Endothelial cell of umbilical vein (primary cell): ENCODE results near the gene RPS21. TPM values are rescaled to one million over a fixed set of nuclear protein-coding genes. Genes with fewer than 3 reads are reported as not detected.

Source experiments
- BruUV-seq: library from RNA; stranded (reverse); fragments of 400-500 nt; replicated peaks from 2 replicates; lab custom pipeline; 2021; lab: Mats Ljungman, UMichigan
- CTCF ChIA-PET: fragments of 300-600, 350-600 bp; sonication (Branson Sonifier 250); formaldehyde crosslinking; loops from one replicate; lab custom pipeline; 2021; ENCODE audit warnings: antibody characterized with exemption, inconsistent platforms; lab: Charles Lee
- POLR2A ChIA-PET: fragments of 300-600, 350-600 bp; sonication (Branson Sonifier 250); formaldehyde crosslinking; loops from one replicate; lab custom pipeline; 2021; ENCODE audit warnings: antibody characterized with exemption, inconsistent platforms; lab: Charles Lee
- DNase-seq: peaks from one replicate; pipeline ENCODE4 v3.0.0-alpha.2; 2011; ENCODE audit warnings: low read depth, low spot score
- FAIRE-seq: peaks from 2 replicates; lab custom pipeline; 2011; peaks lifted over from hg19 to GRCh38; lab: Jason Lieb, UNC
- H2AFZ ChIP-seq: 2 replicates; pipeline ENCODE4 v1.6.0; 2012; ENCODE audit warnings: low read depth, low read length, control low read depth, inconsistent platforms
- H3K27ac ChIP-seq: 2 replicates; pipeline ENCODE4 v1.5.1; 2011; ENCODE audit warnings: low read depth, mild to moderate bottlenecking, control low read depth, low read length, moderate library complexity; ENCODE audit not compliant: insufficient read depth
- H3K27me3 ChIP-seq, 2 experiments: 2 replicates each; pipeline versions ENCODE4 v1.6.0 to v1.6.1; 2011; ENCODE audit warnings: low read length in 2 of 2, mixed read lengths in 1 of 2; ENCODE audit not compliant: control insufficient read depth in 2 of 2, insufficient read depth in 2 of 2
- H3K36me3 ChIP-seq, 2 experiments: 2 replicates in 1 of 2; 3 replicates in 1 of 2; pipeline ENCODE4 v1.5.1; 2011; ENCODE audit warnings: low read length in 2 of 2, mild to moderate bottlenecking in 1 of 2, moderate library complexity in 1 of 2; ENCODE audit not compliant: control insufficient read depth in 2 of 2, insufficient read depth in 2 of 2; ENCODE audit errors: extremely low read depth in 1 of 2
- H3K4me1 ChIP-seq: 3 replicates; pipeline ENCODE4 v1.5.1; 2011; ENCODE audit warnings: mild to moderate bottlenecking, low read length; ENCODE audit not compliant: control insufficient read depth, insufficient read depth; ENCODE audit errors: extremely low read depth
- H3K4me2 ChIP-seq: 2 replicates; pipeline ENCODE4 v1.6.1; 2011; ENCODE audit warnings: low read length, control low read depth, mixed read lengths; ENCODE audit not compliant: insufficient read depth
- H3K4me3 ChIP-seq, 3 experiments: fragments of 200-600 bp in 1 of 3; sonication (generic), shearing (Covaris generic) in 1 of 3; replicated peaks in 1 of 3; 2 replicates each; pipeline ENCODE4 v1.5.1; 2011 to 2016; ENCODE audit warnings: control low read depth in 3 of 3, low read length in 3 of 3, mild to moderate bottlenecking in 2 of 3, inconsistent platforms in 1 of 3, low read depth in 1 of 3, moderate library complexity in 1 of 3; ENCODE audit not compliant: insufficient read depth in 1 of 3
- H3K79me2 ChIP-seq: 2 replicates; pipeline ENCODE4 v1.6.0; 2012; ENCODE audit warnings: low read length, inconsistent platforms; ENCODE audit not compliant: control insufficient read depth, insufficient read depth
- H3K9ac ChIP-seq: replicated peaks from 2 replicates; pipeline ENCODE3; 2011; ENCODE audit warnings: low read length, control low read depth; ENCODE audit not compliant: insufficient read depth; ENCODE audit errors: extremely low read depth
- H3K9me1 ChIP-seq: replicated peaks from 3 replicates; pipeline ENCODE4 v1.6.0; 2011; ENCODE audit warnings: mild to moderate bottlenecking, low read length; ENCODE audit not compliant: control insufficient read depth, insufficient read depth; ENCODE audit errors: extremely low read depth
- H3K9me3 ChIP-seq: replicated peaks from 2 replicates; pipeline ENCODE4 v1.5.1; 2012; ENCODE audit warnings: low read length, inconsistent platforms; ENCODE audit not compliant: control insufficient read depth, insufficient read depth
- H4K20me1 ChIP-seq: replicated peaks from 2 replicates; pipeline ENCODE3; 2011; ENCODE audit warnings: mild to moderate bottlenecking, low read length; ENCODE audit not compliant: control insufficient read depth, insufficient read depth; ENCODE audit errors: extremely low read depth
- EZH2 ChIP-seq: IDR thresholded peaks from 2 replicates; pipeline ENCODE4 v1.6.1; 2012; ENCODE audit warnings: borderline replicate concordance, low read depth, mild to moderate bottlenecking, moderate library complexity, low read length, inconsistent platforms; ENCODE audit not compliant: severe bottlenecking
- FOS ChIP-seq: IDR thresholded peaks from 2 replicates; pipeline ENCODE4 v1.6.1; 2011; ENCODE audit warnings: mild to moderate bottlenecking, low read length, moderate library complexity, borderline replicate concordance; ENCODE audit not compliant: insufficient read depth
- GATA2 ChIP-seq: IDR thresholded peaks from 2 replicates; pipeline ENCODE4 v1.7.0; 2011; ENCODE audit warnings: low read depth, mild to moderate bottlenecking, moderate library complexity, mixed read lengths, low read length; ENCODE audit not compliant: insufficient read length, insufficient read depth
- JUN ChIP-seq: IDR thresholded peaks from 2 replicates; pipeline ENCODE4 v1.6.1; 2011; ENCODE audit warnings: borderline replicate concordance, low read depth; ENCODE audit not compliant: insufficient read length, insufficient read depth
- MYC ChIP-seq: IDR thresholded peaks from one replicate; pipeline ENCODE4 v1.6.1; 2011; ENCODE audit warnings: mild to moderate bottlenecking, low read depth, low read length
- POLR2A ChIP-seq: IDR thresholded peaks from 2 replicates; pipeline ENCODE4 v1.6.1; 2012; ENCODE audit warnings: low read depth, mild to moderate bottlenecking, control low read depth, low read length
- POLR2AphosphoS5 ChIP-seq: IDR thresholded peaks from 2 replicates; pipeline ENCODE4 v1.6.1; 2012; ENCODE audit warnings: low read depth, mild to moderate bottlenecking, control low read depth, low read length, moderate library complexity; ENCODE audit not compliant: insufficient read depth
- dilution Hi-C: fragments of 300-500 bp; cut with MboI; formaldehyde crosslinking; loops from one replicate; pipeline ENCODE4 v1.15.0; 2019; ENCODE audit warnings: low sequenced_read_pairs; ENCODE audit not compliant: extremely low pct_ligation_motif_present
- intact Hi-C: fragments of 100-400 bp; cut with micrococcal nuclease; formaldehyde crosslinking; loops from one replicate; pipeline ENCODE4 v1.10.0; 2022
- polyA plus RNA-seq, 4 experiments: library from polyadenylated mRNA; depleted of rRNA in 3 of 4; stranded (reverse) in 3 of 4; unstranded in 1 of 4; fragments of >200 nt; gene quantifications; 2 replicates each; pipeline versions ENCODE4 v1.2.1 to v1.2.3, GENCODE V29; 2011 to 2012; ENCODE audit warnings: missing spikeins in 1 of 4
- total RNA-seq: library from RNA; stranded (reverse); gene quantifications from 2 replicates; pipeline ENCODE4 v1.2.3, GENCODE V29; 2021
- TF ChIP-seq, protein P1 (sequence below): IDR thresholded peaks from 2 replicates; pipeline ENCODE4 v1.6.1; 2011; ENCODE audit not compliant: insufficient read depth, insufficient read length
- TF ChIP-seq, protein P2 (sequence below), 2 donors: IDR thresholded peaks; 1 replicate in 1 of 2; 2 replicates in 1 of 2; pipeline ENCODE4 v1.5.1; 2011; ENCODE audit warnings: low read length in 2 of 2, mild to moderate bottlenecking in 2 of 2, moderate library complexity in 2 of 2, control low read depth in 1 of 2, inconsistent platforms in 1 of 2, low read depth in 1 of 2; ENCODE audit not compliant: insufficient read depth in 1 of 2; ENCODE audit errors: extremely low read depth in 1 of 2

The RPS21 gene
- total and polyA plus RNA-seq, 2 donors (not counting 3 experiments of a cell fraction or from before 2014, with no cell fraction given), result 1,644 to 7,710 TPM

DNA sequence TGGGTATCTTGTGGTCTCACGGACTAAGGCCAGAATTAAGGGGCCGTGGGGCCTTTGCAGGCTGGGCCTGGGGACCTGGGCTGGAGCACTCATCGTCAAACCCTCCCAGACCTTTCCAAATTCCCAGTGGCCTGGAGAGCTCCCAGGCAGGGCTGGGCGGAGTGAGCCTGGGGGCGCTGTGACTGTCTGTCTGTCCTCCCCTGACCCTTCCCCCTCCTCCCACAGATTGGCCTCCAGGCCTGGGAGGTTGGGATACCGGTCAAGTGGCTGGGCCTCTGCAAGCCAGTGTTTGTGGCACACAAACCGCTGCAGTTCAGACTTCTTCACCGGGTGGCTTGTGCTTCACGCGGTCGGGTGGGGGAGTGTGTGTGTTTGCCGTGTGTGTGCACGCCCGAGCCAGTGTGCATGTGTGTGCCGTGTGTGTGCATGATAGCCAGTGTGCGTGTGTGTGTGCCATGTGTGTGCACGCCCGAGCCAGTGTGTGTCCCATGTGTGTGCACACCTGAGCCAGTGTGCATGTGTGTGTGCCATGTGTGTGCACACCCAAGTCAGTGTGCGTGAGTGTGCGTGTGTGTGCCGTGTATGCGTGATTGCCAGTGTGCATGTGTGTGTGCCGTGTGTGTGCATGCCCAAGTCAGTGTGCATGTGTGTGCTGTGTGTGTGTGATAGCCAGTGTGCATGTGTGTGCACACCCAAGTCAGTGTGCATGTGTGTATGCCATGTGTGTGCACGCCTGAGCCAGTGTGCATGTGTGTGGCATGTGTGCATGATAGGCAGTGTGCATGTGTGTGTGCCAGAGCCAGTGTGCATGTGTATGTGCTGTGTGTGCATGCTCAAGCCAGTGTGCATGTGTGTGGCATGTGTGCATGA is 34.2 kb downstream of the RPS21 start:
- BruUV-seq, result no TSS peak
- H3K4me1 ChIP-seq, result no peaks in the 10 kb centered on the region
- no peak overlapping the region for H3K27ac ChIP-seq
- POLR2A ChIA-PET, result no interaction called here
- no peaks in the 10 kb centered on the region for H3K27me3 ChIP-seq
- no peak overlapping the region for H3K9ac ChIP-seq
- no peak overlapping the region for H3K4me2 ChIP-seq
- TF ChIP-seq, protein P1, sequence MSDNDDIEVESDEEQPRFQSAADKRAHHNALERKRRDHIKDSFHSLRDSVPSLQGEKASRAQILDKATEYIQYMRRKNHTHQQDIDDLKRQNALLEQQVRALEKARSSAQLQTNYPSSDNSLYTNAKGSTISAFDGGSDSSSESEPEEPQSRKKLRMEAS, result no peak
- TF ChIP-seq JUN (no peak), MYC (no peak), GATA2 (no peak), EZH2 (no peak), FOS (no peak), POLR2AphosphoS5 (no peak), POLR2A (no peak)
- TF ChIP-seq, protein P2, sequence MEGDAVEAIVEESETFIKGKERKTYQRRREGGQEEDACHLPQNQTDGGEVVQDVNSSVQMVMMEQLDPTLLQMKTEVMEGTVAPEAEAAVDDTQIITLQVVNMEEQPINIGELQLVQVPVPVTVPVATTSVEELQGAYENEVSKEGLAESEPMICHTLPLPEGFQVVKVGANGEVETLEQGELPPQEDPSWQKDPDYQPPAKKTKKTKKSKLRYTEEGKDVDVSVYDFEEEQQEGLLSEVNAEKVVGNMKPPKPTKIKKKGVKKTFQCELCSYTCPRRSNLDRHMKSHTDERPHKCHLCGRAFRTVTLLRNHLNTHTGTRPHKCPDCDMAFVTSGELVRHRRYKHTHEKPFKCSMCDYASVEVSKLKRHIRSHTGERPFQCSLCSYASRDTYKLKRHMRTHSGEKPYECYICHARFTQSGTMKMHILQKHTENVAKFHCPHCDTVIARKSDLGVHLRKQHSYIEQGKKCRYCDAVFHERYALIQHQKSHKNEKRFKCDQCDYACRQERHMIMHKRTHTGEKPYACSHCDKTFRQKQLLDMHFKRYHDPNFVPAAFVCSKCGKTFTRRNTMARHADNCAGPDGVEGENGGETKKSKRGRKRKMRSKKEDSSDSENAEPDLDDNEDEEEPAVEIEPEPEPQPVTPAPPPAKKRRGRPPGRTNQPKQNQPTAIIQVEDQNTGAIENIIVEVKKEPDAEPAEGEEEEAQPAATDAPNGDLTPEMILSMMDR (IDR thresholded peaks at IDR 0.05; ENCODE audit: extremely low read depth in 1 of 2, insufficient read depth in 1 of 2, low read depth in 1 of 2, low read length in 2 of 2), result no peak
- no peaks in the 10 kb centered on the region for H3K9me3 ChIP-seq
- no peak overlapping the region for H2AFZ ChIP-seq
- DNase-seq, result no peak
- H3K79me2 ChIP-seq, result no peaks in the 10 kb centered on the region
- CTCF ChIA-PET, result no interaction called here
- intact Hi-C loops (no loop called here), dilution Hi-C loops (no loop called here)
- no peaks in the 10 kb centered on the region for H3K36me3 ChIP-seq
- no peak overlapping the region for H3K4me3 ChIP-seq
- H3K9me1 ChIP-seq, result no peaks in the 10 kb centered on the region
- no peak for FAIRE-seq
- no peaks in the 10 kb centered on the region for H4K20me1 ChIP-seq
